Daoy (cell line): Measurements from ENCODE around the gene CCN6. TPM values are rescaled to one million over a fixed set of nuclear protein-coding genes. Genes with fewer than 3 reads are reported as not detected.

Experiments
- DNase-seq: peaks from one replicate; pipeline ENCODE4 v3.0.0-alpha.2; 2015; ENCODE audit warnings: low read depth
- total RNA-seq: library from RNA; depleted of rRNA; stranded (reverse); fragments of >200 nt; shearing (Covaris generic); gene quantifications from 2 replicates; pipeline ENCODE4 v1.2.3, GENCODE V29; 2014; rRNA removed

CCN6 gene
- total RNA-seq, 1 experiment from 2014 or later = not detected

- DNase-seq = no peak
Observed at GRCh38 chr6:112114577-112115223, 60.8 kb downstream of the CCN6 start.

DNA sequence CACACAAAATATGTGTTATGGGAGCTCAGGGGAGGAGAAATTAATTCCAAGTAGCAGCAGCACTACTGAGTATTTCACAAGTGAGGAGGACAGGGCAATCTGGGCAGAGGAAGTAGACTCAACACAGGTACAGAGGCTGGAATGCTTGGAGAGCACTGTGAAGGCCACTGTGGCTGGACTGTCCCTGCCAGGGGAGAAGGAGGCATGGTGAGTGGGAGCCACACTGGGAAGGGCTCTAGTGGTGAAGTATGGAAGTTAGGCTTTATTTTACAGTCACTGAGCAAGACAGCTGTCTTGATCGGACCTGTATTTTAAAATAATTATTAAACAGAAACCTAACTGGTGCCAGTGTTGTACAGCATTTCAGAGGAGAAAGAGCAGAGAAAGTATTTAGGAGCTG lies 62.3 kb downstream of the CCN6 start:
- no peak for DNase-seq

DNA sequence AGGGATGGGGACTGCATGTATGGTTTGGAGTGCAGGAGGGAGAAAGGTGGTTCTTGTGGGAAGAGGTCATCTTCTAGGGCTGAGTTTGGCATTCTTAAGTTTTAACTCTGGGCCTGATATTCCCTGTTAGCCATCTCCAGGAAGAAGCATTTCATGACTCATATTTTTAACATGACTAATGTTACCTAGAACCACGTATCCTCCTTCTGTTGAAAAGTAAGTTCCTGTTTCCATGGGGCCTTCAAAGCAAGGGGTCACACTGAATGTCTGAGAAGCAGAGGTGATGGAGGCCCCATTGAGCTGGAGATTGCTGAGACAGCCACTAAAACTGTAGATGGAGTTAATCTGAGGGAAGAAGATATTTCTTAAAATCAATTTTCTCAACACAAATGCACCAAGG lies 63.6 kb downstream of the CCN6 start:
- DNase-seq = peak; percentile 21

- DNase-seq = no peak
Observed at GRCh38 chr6:112118034-112118433, 64.1 kb downstream of the CCN6 start.

Other genes starting within 250 kb of the CCN6 start
- 49.9 and 54.2 TPM in 2 replicates for gene FYN, start 180.7 kb upstream of the CCN6 start, total RNA-seq
- gene TUBE1, start 33.4 kb downstream of the CCN6 start, total RNA-seq = 22.1 and 26.4 TPM in 2 replicates
- gene FAM229B, start 33.5 kb downstream of the CCN6 start, total RNA-seq = 29.6 and 31.6 TPM in 2 replicates
- gene LAMA4, start 200.5 kb downstream of the CCN6 start, total RNA-seq = 66.6 and 76.5 TPM in 2 replicates